ENCODE data around the gene DXO. TPM values are rescaled to one million over a fixed set of nuclear protein-coding genes. Genes with fewer than 3 reads are reported as not detected.

DXO gene
- total RNA-seq, 1 experiment from 2014 or later, result 13.8 TPM

DNA sequence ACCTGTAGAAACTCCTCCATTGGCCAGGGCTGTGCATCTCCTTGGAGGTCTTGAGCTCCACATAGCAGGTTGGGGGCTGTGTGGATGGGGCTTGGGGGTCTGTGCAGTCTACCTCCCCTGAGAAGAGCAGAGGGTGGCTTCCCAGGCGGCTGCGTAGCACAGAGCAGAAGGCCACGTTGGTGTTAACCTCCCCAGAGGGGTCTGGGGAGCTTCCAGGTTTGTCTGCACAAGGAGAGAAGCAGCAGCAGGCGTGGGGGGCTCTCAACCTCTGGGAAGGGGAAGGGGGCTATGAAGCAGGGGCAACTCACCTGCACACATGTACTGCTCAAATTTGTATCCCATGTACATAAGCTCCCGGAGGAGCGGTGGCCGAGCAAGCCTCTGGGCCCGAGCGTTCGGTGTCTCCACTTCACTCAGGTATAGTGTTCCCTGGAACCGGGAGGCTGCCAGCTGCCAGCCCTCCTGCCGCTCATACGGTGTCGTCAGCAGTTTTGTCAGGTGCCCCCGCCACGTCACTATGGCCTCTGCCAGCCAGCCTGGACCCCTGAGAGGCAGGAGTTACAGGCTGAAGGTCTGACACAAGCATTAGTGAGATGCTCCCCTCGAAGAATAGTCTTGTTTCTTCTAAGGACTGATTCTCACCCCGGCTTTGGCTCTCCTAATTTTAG lies 1.2 kb downstream of the DXO start:
- peaks cover 46% of the 10 kb centered on the region for H3K36me3 Mint-ChIP-seq
- no peak for ATAC-seq

GRCh38 chr6:31969712-31970603 lies 2.0 kb downstream of the DXO start:
- H3K9me3 Mint-ChIP-seq, result peaks cover 4% of the 10 kb centered on the region; the same call in 1 of the 2 replicates
- POLR2A ChIA-PET, result interaction anchor here (2.5 kb wide), 1 partner anchor 11 kb away, joined by 13 read pairs; the partner anchor contains the start of genes NELFE and SKIC2
- ATAC-seq, result no peak
- peak overlapping the region; percentile 34 for H3K4me3 Mint-ChIP-seq
- H3K27ac Mint-ChIP-seq, result peak overlapping the region; percentile 36; the same call in 1 of the 2 replicates
- no peaks in the 10 kb centered on the region for H3K27me3 Mint-ChIP-seq (ENCODE audit: low read depth)
- TF ChIP-seq TCF7 (CRISPR knock-in tag; IDR thresholded peaks at IDR 0.05; ENCODE audit: low read depth) (no peak), HMGA2 (CRISPR knock-in tag; IDR thresholded peaks at IDR 0.05) (no peak), AFF4 (CRISPR knock-in tag; IDR thresholded peaks at IDR 0.05; ENCODE audit: borderline replicate concordance) (no peak)
- DNase-seq (ENCODE audit: low spot score), result no peak
- peaks cover 42% of the 10 kb centered on the region for H3K36me3 Mint-ChIP-seq
- CTCF ChIA-PET, result no interaction called here
- peaks cover 12% of the 10 kb centered on the region for H3K4me1 Mint-ChIP-seq

More for the DNA sequence above, 1.2 kb downstream of the DXO start:
- ChIA-PET POLR2A (interaction anchor here (2.5 kb wide), 1 partner anchor 12 kb away, joined by 13 read pairs; the partner anchor contains the start of genes NELFE and SKIC2), CTCF (no interaction called here)
- Mint-ChIP-seq H3K27me3 (ENCODE audit: low read depth) (no peaks in the 10 kb centered on the region), H3K27ac (peak overlapping the region; percentile 99; the same call in 1 of the 2 replicates), H3K9me3 (peaks cover 7% of the 10 kb centered on the region), H3K4me3 (peak overlapping the region; percentile 84), H3K4me1 (peaks cover 12% of the 10 kb centered on the region)
- TF ChIP-seq ZSCAN18 (CRISPR knock-in tag; IDR thresholded peaks at IDR 0.05) (no peak), NR3C1 (CRISPR knock-in tag; conservative IDR thresholded peaks at IDR 0.05; ENCODE audit: low read depth) (no peak), ZNF138 (CRISPR knock-in tag; conservative IDR thresholded peaks at IDR 0.05) (no peak), NFATC4 (CRISPR knock-in tag; IDR thresholded peaks at IDR 0.05) (no peak), OVOL2 (CRISPR knock-in tag; IDR thresholded peaks at IDR 0.05; ENCODE audit: borderline replicate concordance) (no peak)
- no peak for DNase-seq (ENCODE audit: low spot score)

DNA sequence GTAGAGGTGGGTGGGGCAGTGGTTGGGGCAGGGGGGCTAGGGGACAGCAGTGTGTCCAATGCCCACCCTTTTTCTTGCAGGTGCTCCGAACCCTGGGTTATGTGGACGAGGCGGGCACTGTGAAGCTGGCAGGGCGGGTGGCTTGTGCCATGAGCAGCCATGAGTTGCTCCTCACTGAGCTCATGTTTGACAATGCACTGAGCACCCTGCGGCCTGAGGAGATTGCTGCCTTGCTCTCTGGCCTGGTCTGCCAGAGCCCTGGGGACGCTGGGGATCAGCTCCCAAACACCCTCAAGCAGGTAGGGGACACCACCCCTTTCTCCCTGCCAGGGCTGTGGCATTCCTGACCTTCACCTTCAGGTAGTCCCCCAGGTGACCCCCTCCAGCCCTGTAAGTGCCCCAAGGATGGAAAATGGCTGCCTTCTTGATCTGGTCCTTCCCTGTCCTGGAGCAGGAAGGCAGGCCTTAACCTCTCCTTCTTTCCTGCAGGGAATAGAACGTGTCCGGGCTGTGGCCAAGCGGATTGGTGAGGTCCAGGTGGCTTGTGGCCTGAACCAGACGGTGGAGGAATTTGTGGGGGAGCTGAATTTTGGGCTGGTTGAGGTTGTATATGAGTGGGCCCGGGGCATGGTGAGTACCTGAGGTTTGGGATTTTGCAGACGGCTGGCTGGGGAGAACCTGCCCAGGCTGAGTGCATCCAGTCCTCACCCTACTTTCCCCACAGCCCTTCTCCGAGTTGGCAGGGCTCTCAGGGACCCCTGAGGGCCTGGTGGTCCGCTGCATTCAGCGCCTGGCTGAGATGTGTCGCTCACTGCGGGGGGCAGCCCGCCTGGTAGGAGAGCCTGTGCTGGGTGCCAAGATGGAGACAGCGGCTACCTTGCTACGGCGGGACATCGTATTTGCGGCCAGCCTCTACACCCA lies 2.9 kb downstream of the DXO start:
- ChIA-PET POLR2A (no interaction called here), CTCF (interaction anchor here (1.0 to 1.2 kb wide), 2 partner anchors 10 to 17 kb away, joined by 3 read pairs; partner anchors contain the start of genes NELFE and SKIC2)
- Mint-ChIP-seq H3K27ac (no peak overlapping the region), H3K4me3 (no peak overlapping the region), H3K9me3 (no peaks in the 10 kb centered on the region), H3K4me1 (peaks cover 12% of the 10 kb centered on the region), H3K27me3 (ENCODE audit: low read depth) (no peaks in the 10 kb centered on the region), H3K36me3 (peaks cover 42% of the 10 kb centered on the region)
- TF ChIP-seq ZSCAN18 (CRISPR knock-in tag; IDR thresholded peaks at IDR 0.05) (no peak), SMAD4 (CRISPR knock-in tag; IDR thresholded peaks at IDR 0.05) (no peak)
- ATAC-seq (no peak), DNase-seq (ENCODE audit: low spot score) (no peak)
